ENCODE measurements around the gene FBRS. TPM values are rescaled to one million over a fixed set of nuclear protein-coding genes. Genes with fewer than 3 reads are reported as not detected.
A peak's percentile ranks its signal among the peaks of the same experiment; 100 is the strongest.

FBRS gene
- total RNA-seq, 1 donor from 2014 or later = 28.7 TPM

DNA sequence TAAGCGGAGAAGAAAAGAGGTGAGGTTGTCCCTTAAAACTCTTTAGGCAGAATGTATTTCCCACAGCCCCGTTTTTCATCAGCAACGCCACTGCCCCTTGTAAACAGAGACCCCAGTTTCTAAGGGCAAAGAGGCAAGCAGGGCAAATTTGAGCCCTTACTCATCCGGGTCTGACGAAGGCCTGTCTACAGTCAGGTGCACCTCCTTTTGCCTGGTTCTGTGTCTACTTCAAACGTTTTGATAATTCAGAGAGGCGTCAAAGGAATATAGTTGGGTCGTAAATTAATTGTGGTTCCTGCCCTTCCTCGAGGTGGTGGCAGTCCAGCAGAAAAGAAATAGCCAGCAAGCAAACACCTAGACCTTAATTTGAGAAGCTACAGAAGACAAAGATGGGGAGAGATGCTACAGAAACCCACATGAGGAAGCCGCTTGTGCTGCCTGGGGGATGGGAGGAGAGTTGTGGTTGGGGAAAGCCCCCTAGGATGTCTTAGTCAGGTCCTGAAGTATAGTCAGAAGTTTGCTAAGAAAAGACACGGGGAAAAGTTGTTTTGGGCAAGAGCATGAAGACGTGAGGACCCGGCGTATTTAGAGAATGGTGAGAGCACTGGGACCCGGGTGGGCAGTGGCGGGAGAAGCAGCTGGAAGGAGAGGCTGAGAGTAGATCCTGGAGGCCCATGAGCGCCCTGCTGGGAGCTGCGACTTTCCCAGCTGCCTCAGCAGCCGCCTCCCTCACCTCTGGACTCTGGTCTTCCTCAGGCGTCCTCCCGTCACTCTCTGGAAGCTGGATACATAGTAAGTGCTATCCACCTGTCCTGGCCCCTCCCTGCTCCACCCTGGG lies 2.4 kb downstream of the FBRS start:
- Histone ChIP-seq H3K36me3 (peaks cover 0 to 55% of the 10 kb centered on the region in 2 donors), H3K27me3 (no peaks in the 10 kb centered on the region), H3K4me3 (peak overlapping the region; percentile 83 to 88), H3K27ac (peak overlapping the region; percentile 99), H3K4me1 (peaks cover 65% of the 10 kb centered on the region), H3K9me3 (no peaks in the 10 kb centered on the region)
- DNase-seq (ENCODE audit: extremely low spot score in 2 of 2) = no peak
- intact Hi-C loops (cut with DNase I) = no loop called here
- no peak for TF ChIP-seq POLR2AphosphoS5 (IDR thresholded peaks at IDR 0.05; ENCODE audit: insufficient read depth in 1 of 2, low read depth in 1 of 2)
- TF ChIP-seq POLR2A (IDR thresholded peaks at IDR 0.05) = no peak
- TF ChIP-seq, protein P1, sequence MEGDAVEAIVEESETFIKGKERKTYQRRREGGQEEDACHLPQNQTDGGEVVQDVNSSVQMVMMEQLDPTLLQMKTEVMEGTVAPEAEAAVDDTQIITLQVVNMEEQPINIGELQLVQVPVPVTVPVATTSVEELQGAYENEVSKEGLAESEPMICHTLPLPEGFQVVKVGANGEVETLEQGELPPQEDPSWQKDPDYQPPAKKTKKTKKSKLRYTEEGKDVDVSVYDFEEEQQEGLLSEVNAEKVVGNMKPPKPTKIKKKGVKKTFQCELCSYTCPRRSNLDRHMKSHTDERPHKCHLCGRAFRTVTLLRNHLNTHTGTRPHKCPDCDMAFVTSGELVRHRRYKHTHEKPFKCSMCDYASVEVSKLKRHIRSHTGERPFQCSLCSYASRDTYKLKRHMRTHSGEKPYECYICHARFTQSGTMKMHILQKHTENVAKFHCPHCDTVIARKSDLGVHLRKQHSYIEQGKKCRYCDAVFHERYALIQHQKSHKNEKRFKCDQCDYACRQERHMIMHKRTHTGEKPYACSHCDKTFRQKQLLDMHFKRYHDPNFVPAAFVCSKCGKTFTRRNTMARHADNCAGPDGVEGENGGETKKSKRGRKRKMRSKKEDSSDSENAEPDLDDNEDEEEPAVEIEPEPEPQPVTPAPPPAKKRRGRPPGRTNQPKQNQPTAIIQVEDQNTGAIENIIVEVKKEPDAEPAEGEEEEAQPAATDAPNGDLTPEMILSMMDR (IDR thresholded peaks at IDR 0.05) = no peak

DNA sequence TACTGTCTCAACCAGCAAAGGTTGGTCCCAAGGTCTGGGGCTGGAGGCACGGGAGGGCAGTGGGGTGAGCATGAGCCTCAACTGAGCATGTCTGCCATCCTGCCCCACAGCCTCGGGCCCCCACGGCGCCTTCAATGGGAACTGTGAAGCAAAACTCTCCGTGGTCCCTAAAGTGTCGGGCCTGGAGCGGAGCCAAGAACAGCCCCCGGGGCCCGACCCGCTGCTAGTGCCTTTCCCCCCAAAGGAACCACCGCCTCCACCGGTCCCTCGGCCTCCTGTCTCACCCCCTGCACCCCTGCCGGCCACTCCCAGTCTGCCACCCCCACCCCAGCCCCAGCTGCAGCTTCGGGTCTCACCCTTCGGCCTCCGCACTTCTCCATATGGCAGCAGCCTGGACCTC lies 4.2 kb downstream of the FBRS start:
- no peak for TF ChIP-seq POLR2A (IDR thresholded peaks at IDR 0.05)
- intact Hi-C loops (cut with DNase I) = no loop called here
- H3K36me3 ChIP-seq = peaks cover 4 to 67% of the 10 kb centered on the region in 2 donors
- H3K27ac ChIP-seq = no peak overlapping the region
- DNase-seq (ENCODE audit: extremely low spot score in 2 of 2) = no peak
- H3K27me3 ChIP-seq = no peaks in the 10 kb centered on the region
- no peak overlapping the region for H3K4me3 ChIP-seq
- H3K4me1 ChIP-seq = peaks cover 57% of the 10 kb centered on the region
- no peaks in the 10 kb centered on the region for H3K9me3 ChIP-seq

DNA sequence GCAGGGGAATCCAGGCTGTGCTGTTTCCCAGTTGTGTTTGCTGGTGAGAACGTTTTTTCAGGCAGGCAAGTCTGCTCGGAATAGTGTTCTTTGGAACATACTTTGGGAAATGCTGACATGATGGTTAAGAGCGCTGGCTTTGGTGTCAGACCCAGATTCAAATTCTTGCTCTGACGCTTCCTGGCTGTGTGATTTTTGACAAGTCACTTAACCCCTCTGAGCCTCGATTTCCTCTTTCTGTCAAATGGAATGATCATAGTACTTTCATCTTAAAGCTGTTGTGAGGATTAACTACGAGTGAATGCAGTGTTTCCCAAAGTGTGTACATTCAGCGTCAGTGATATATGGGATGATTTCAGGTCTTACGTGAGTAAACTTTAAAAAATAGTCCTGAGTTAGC lies 4.8 kb downstream of the FBRS start:
- Histone ChIP-seq H3K4me3 (no peak overlapping the region), H3K9me3 (no peaks in the 10 kb centered on the region), H3K36me3 (peaks cover 4 to 73% of the 10 kb centered on the region in 2 donors), H3K27ac (no peak overlapping the region), H3K27me3 (no peaks in the 10 kb centered on the region), H3K4me1 (peaks cover 55% of the 10 kb centered on the region)
- DNase-seq (ENCODE audit: extremely low spot score in 2 of 2) = no peak
- TF ChIP-seq POLR2AphosphoS5 (IDR thresholded peaks at IDR 0.05; ENCODE audit: insufficient read depth in 1 of 2, low read depth in 1 of 2) = no peak
- TF ChIP-seq, protein P1 (IDR thresholded peaks at IDR 0.05) = no peak
- TF ChIP-seq POLR2A (IDR thresholded peaks at IDR 0.05) = no peak
- intact Hi-C loops (cut with DNase I) = no loop called here

DNA sequence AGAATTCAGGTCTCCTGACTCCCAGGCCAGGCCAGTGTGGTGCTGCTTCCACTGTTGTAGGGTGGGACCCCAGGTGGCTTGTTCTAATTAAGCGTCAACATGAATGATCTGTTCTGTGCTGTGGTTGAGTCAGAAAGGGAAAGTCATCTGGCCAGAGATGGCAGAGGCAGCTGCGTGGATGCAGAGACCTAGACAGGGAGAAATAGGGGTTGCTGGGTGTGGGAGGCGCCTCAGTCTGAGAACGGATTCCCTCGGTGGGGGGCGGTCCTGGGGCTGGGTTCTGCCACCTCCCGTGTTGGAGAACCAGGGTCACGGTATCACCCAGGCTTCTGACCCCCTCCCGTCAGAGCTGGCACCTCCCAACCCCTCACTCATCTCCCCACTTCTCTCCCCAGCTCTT lies 5.6 kb downstream of the FBRS start:
- no peaks in the 10 kb centered on the region for H3K9me3 ChIP-seq
- no peak for DNase-seq (ENCODE audit: extremely low spot score in 2 of 2)
- H3K4me3 ChIP-seq = no peak overlapping the region
- peaks cover 55% of the 10 kb centered on the region for H3K4me1 ChIP-seq
- peaks cover 4 to 81% of the 10 kb centered on the region in 2 donors for H3K36me3 ChIP-seq
- TF ChIP-seq POLR2A (IDR thresholded peaks at IDR 0.05) (no peak), POLR2AphosphoS5 (IDR thresholded peaks at IDR 0.05; ENCODE audit: insufficient read depth in 1 of 2, low read depth in 1 of 2) (no peak)
- TF ChIP-seq, protein P1 (IDR thresholded peaks at IDR 0.05) = no peak
- no peaks in the 10 kb centered on the region for H3K27me3 ChIP-seq
- intact Hi-C loops (cut with DNase I) = no loop called here
- H3K27ac ChIP-seq = no peak overlapping the region

DNA sequence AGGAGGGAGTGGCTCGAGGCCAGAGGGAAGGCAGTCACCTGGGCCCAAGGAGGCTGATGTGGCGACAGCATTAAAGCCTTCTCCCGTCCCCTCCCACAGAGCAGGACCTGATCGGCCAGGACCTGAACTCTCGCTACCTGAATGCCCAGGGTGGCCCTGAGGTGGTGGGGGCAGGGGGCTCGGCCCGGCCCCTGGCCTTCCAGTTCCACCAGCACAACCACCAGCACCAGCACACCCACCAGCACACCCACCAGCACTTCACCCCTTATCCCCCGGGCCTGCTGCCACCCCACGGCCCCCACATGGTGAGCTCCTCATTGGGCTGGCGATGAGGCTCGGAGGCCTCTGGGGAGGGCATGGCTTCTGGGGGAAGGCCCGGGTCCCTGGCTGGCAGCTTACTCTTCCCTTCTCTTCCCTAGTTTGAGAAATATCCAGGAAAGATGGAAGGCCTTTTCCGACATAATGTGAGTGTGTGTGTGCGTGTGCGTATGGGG lies 6.4 kb downstream of the FBRS start:
- H3K4me1 ChIP-seq = peaks cover 55% of the 10 kb centered on the region
- no peak for TF ChIP-seq POLR2AphosphoS5 (IDR thresholded peaks at IDR 0.05; ENCODE audit: insufficient read depth in 1 of 2, low read depth in 1 of 2)
- TF ChIP-seq, protein P1 (IDR thresholded peaks at IDR 0.05) = no peak
- no peak for TF ChIP-seq POLR2A (IDR thresholded peaks at IDR 0.05)
- intact Hi-C loops (cut with DNase I) = no loop called here
- no peak overlapping the region for H3K27ac ChIP-seq
- no peaks in the 10 kb centered on the region for H3K27me3 ChIP-seq
- H3K4me3 ChIP-seq = no peak overlapping the region
- H3K36me3 ChIP-seq = peaks cover 4 to 89% of the 10 kb centered on the region in 2 donors
- DNase-seq (ENCODE audit: extremely low spot score in 2 of 2) = no peak
- no peaks in the 10 kb centered on the region for H3K9me3 ChIP-seq
